ENCODE data around the gene ZNHIT3.
"Not testable (repeated sequence)": the region's sequence is repeated elsewhere in the genome, so short reads cannot be mapped to it uniquely, and the experiment has no call there.

The ZNHIT3 gene

GRCh38 chr17:36482611-36483504 lies 3.6 kb upstream of the ZNHIT3 start:
- peak; percentile 47 to 51 for DNase-seq (ENCODE audit: low read depth in 2 of 2, low spot score in 1 of 2)

- not testable (repeated sequence) for DNase-seq (ENCODE audit: low read depth in 2 of 2, low spot score in 1 of 2)
Observed at GRCh38 chr17:36484021-36484420, 2.5 kb upstream of the ZNHIT3 start.

- no peak for DNase-seq (ENCODE audit: low read depth in 2 of 2, low spot score in 1 of 2)
Observed at GRCh38 chr17:36485027-36485426, 1.5 kb upstream of the ZNHIT3 start.

- no peak for DNase-seq (ENCODE audit: low read depth in 2 of 2, low spot score in 1 of 2)
Observed at GRCh38 chr17:36485805-36486203, 677 bp upstream of the ZNHIT3 start.

GRCh38 chr17:36493956-36494355 lies 7.5 kb downstream of the ZNHIT3 start:
- no peak for DNase-seq (ENCODE audit: low read depth in 2 of 2, low spot score in 1 of 2)

GRCh38 chr17:36494674-36495073 lies 8.2 kb downstream of the ZNHIT3 start:
- no peak for DNase-seq (ENCODE audit: low read depth in 2 of 2, low spot score in 1 of 2)

- no peak for DNase-seq (ENCODE audit: low read depth in 2 of 2, low spot score in 1 of 2)
Observed at GRCh38 chr17:36495076-36495578, 8.6 kb downstream of the ZNHIT3 start.

GRCh38 chr17:36496018-36496789 lies 9.7 kb downstream of the ZNHIT3 start:
- no peak for DNase-seq (ENCODE audit: low read depth in 2 of 2, low spot score in 1 of 2)

GRCh38 chr17:36498155-36498554 lies 11.7 kb downstream of the ZNHIT3 start:
- DNase-seq (ENCODE audit: low read depth in 2 of 2, low spot score in 1 of 2), result no peak

GRCh38 chr17:36498560-36499300 lies 12.2 kb downstream of the ZNHIT3 start:
- no peak for DNase-seq (ENCODE audit: low read depth in 2 of 2, low spot score in 1 of 2)

GRCh38 chr17:36500745-36501225 lies 14.3 kb downstream of the ZNHIT3 start:
- DNase-seq (ENCODE audit: low read depth in 2 of 2, low spot score in 1 of 2), result no peak

- DNase-seq (ENCODE audit: low read depth in 2 of 2, low spot score in 1 of 2), result no peak
Observed at GRCh38 chr17:36501351-36501750, 14.9 kb downstream of the ZNHIT3 start.

- no peak for DNase-seq (ENCODE audit: low read depth in 2 of 2, low spot score in 1 of 2)
Observed at GRCh38 chr17:36501963-36502362, 15.5 kb downstream of the ZNHIT3 start.

GRCh38 chr17:36503456-36504155 lies 17.1 kb downstream of the ZNHIT3 start:
- no peak for DNase-seq (ENCODE audit: low read depth in 2 of 2, low spot score in 1 of 2)

GRCh38 chr17:36504156-36504545 lies 17.7 kb downstream of the ZNHIT3 start:
- no peak for DNase-seq (ENCODE audit: low read depth in 2 of 2, low spot score in 1 of 2)

- no peak for DNase-seq (ENCODE audit: low read depth in 2 of 2, low spot score in 1 of 2)
Observed at GRCh38 chr17:36505171-36505570, 18.7 kb downstream of the ZNHIT3 start.

GRCh38 chr17:36506249-36506826 lies 19.9 kb downstream of the ZNHIT3 start:
- no peak for DNase-seq (ENCODE audit: low read depth in 2 of 2, low spot score in 1 of 2)

- DNase-seq (ENCODE audit: low read depth in 2 of 2, low spot score in 1 of 2), result no peak
Observed at GRCh38 chr17:36506831-36507230, 20.4 kb downstream of the ZNHIT3 start.

GRCh38 chr17:36507266-36507665 lies 20.8 kb downstream of the ZNHIT3 start:
- no peak for DNase-seq (ENCODE audit: low read depth in 2 of 2, low spot score in 1 of 2)

GRCh38 chr17:36508439-36508838 lies 22.0 kb downstream of the ZNHIT3 start:
- not testable (repeated sequence) for DNase-seq (ENCODE audit: low read depth in 2 of 2, low spot score in 1 of 2)

All from stimulated activated CD8-positive, alpha-beta memory T cell treated with anti-CD3 and anti-CD28 coated beads, Interleukin-4, amount 100 ng/mL, for 4 hours (primary cell).